A549 (cell line): ENCODE measurements around the gene TMEM151A.

Experiments used
- CTCF ChIP-seq: fragments of >200 bp; sonication (Bioruptor Twin); formaldehyde crosslinking; IDR thresholded peaks from 3 replicates; pipeline ENCODE4 v1.5.1; 2016
- KDM5A ChIP-seq: fragments of 200-600 bp; sonication (generic); IDR thresholded peaks from 2 replicates; pipeline ENCODE4 v1.6.1; 2016; ENCODE audit warnings: antibody characterized with exemption, mild to moderate bottlenecking
- MAFK ChIP-seq: fragments of 450-650 bp; IDR thresholded peaks from 2 replicates; pipeline ENCODE4 v1.6.1; 2014; ENCODE audit not compliant: partially characterized antibody
- POLR2A ChIP-seq: IDR thresholded peaks from 2 replicates; pipeline ENCODE4 v1.6.1; 2012; ENCODE audit warnings: mild to moderate bottlenecking, low read length

- TF ChIP-seq MAFK (no peak), CTCF (no peak), KDM5A (no peak), POLR2A (no peak)
These were observed 39.2 kb downstream of the TMEM151A start for GRCh38 chr11:66330931-66331330.
